ENCODE results near the gene TMEM150A. TPM values are rescaled to one million over a fixed set of nuclear protein-coding genes. Genes with fewer than 3 reads are reported as not detected.

Gene TMEM150A
- total and polyA plus RNA-seq, 2 donors from 2014 or later = 23.1 to 61.2 TPM

DNA sequence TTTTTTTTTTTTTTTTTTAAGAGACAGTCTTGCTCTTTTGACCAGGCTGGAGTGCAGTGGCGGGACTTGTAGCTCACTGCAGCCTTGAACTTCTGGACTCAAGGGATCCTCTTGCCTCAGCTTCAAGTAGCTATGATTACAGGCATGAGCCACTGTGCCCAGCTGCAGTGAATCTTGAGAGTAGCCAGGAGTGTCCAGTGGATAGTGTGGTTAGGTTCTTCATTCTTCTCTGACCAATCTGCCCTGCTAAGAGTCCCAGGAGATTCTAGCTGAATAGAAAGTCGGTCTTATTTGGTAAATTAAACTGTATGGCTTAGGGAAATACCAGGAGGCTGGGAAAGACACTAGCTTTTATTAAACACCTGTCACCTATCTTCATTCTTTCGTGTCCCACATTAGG, 28.8 kb upstream of the TMEM150A start:
- TF ChIP-seq, protein P1, sequence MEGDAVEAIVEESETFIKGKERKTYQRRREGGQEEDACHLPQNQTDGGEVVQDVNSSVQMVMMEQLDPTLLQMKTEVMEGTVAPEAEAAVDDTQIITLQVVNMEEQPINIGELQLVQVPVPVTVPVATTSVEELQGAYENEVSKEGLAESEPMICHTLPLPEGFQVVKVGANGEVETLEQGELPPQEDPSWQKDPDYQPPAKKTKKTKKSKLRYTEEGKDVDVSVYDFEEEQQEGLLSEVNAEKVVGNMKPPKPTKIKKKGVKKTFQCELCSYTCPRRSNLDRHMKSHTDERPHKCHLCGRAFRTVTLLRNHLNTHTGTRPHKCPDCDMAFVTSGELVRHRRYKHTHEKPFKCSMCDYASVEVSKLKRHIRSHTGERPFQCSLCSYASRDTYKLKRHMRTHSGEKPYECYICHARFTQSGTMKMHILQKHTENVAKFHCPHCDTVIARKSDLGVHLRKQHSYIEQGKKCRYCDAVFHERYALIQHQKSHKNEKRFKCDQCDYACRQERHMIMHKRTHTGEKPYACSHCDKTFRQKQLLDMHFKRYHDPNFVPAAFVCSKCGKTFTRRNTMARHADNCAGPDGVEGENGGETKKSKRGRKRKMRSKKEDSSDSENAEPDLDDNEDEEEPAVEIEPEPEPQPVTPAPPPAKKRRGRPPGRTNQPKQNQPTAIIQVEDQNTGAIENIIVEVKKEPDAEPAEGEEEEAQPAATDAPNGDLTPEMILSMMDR (IDR thresholded peaks at IDR 0.05; ENCODE audit: borderline replicate concordance, extremely low read depth, insufficient read depth) = no peak
- Histone ChIP-seq H3K9me3 (ENCODE audit: control insufficient read depth in 2 of 3, insufficient read depth in 1 of 3, low read length in 3 of 3) (no peaks in the 10 kb centered on the region), H3K4me1 (ENCODE audit: control insufficient read depth in 2 of 3, insufficient read depth in 2 of 3, low read depth in 1 of 3, low read length in 3 of 3) (no peaks in the 10 kb centered on the region), H3K4me3 (ENCODE audit: low read length in 3 of 3) (no peak overlapping the region), H3K27ac (ENCODE audit: low read depth in 2 of 2, low read length in 2 of 2) (no peak overlapping the region), H3K9ac (ENCODE audit: low read length in 3 of 3) (no peak overlapping the region), H3K36me3 (ENCODE audit: control insufficient read depth in 2 of 3, insufficient read depth in 3 of 3, low read length in 3 of 3) (peaks cover 2 to 49% (median 25%) of the 10 kb centered on the region in 3 donors), H3K27me3 (ENCODE audit: control insufficient read depth, insufficient read depth, low read length) (no peaks in the 10 kb centered on the region)
- intact Hi-C loops (cut with DNase I) = loop anchor here (10.0 kb wide), 2 partner anchors 73 to 183 kb away; no protein-coding TSS in a partner anchor
- FAIRE-seq = no peak
- DNase-seq = no peak

DNA sequence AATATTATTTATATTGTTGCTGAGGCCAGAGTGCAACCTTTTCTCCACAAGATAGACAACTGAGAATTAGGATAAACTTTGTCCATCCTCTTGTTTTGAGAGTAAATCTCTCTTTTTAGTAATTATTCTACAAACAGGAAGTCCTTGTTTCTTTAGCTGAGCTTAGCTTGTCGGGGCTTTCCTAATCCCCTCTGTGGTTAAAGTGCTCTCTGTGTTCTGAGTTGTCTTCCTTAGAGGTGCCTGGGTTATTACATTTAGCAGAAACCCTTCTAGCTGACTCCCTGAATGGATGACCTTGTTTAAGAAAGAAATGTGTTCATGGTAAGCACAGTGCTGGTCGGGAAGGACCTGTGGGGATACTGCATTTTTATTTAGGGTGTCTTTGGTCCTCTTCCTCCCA, 26.2 kb upstream of the TMEM150A start:
- TF ChIP-seq, protein P1 (IDR thresholded peaks at IDR 0.05; ENCODE audit: borderline replicate concordance, extremely low read depth, insufficient read depth) = no peak
- H3K36me3 ChIP-seq (ENCODE audit: control insufficient read depth in 2 of 3, insufficient read depth in 3 of 3, low read length in 3 of 3) = peaks cover 6 to 53% (median 29%) of the 10 kb centered on the region in 3 donors
- DNase-seq (no peak), FAIRE-seq (no peak)
- no peak overlapping the region for H3K27ac ChIP-seq (ENCODE audit: low read depth in 2 of 2, low read length in 2 of 2)
- no peaks in the 10 kb centered on the region for H3K27me3 ChIP-seq (ENCODE audit: control insufficient read depth, insufficient read depth, low read length)
- no peaks in the 10 kb centered on the region for H3K9me3 ChIP-seq (ENCODE audit: control insufficient read depth in 2 of 3, insufficient read depth in 1 of 3, low read length in 3 of 3)
- no peak overlapping the region for H3K9ac ChIP-seq (ENCODE audit: low read length in 3 of 3)
- H3K4me1 ChIP-seq (ENCODE audit: control insufficient read depth in 2 of 3, insufficient read depth in 2 of 3, low read depth in 1 of 3, low read length in 3 of 3) = no peaks in the 10 kb centered on the region
- no peak overlapping the region for H3K4me3 ChIP-seq (ENCODE audit: low read length in 3 of 3)
- intact Hi-C loops (cut with DNase I) = no loop called here

DNA sequence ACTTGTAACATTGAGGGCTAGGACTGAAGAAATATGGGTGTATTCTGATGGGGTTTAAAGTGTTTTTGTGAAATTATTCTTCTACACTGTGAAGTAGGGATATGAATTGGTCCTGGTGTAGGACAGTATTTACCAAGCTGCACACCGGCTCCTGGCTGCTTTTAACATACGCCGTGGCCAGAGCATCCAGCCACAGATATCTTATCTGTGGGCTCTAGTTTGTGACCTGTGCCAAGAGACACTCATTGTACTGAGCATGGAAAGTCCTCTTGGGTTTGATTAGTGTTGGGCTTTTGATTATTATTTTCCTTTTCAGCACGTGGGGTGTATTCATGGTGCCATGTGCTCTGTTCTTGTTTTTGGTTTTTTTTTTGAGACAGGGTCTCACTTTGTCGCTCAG, 21.5 kb upstream of the TMEM150A start:
- H3K36me3 ChIP-seq (ENCODE audit: control insufficient read depth in 2 of 3, insufficient read depth in 3 of 3, low read length in 3 of 3) = peaks cover 7 to 53% (median 34%) of the 10 kb centered on the region in 3 donors
- DNase-seq (no peak), FAIRE-seq (no peak)
- H3K9ac ChIP-seq (ENCODE audit: low read length in 3 of 3) = no peak overlapping the region
- no peak overlapping the region for H3K27ac ChIP-seq (ENCODE audit: low read depth in 2 of 2, low read length in 2 of 2)
- no peaks in the 10 kb centered on the region for H3K4me1 ChIP-seq (ENCODE audit: control insufficient read depth in 2 of 3, insufficient read depth in 2 of 3, low read depth in 1 of 3, low read length in 3 of 3)
- intact Hi-C loops (cut with DNase I) = no loop called here
- no peaks in the 10 kb centered on the region for H3K27me3 ChIP-seq (ENCODE audit: control insufficient read depth, insufficient read depth, low read length)
- H3K4me3 ChIP-seq (ENCODE audit: low read length in 3 of 3) = no peak overlapping the region
- no peaks in the 10 kb centered on the region for H3K9me3 ChIP-seq (ENCODE audit: control insufficient read depth in 2 of 3, insufficient read depth in 1 of 3, low read length in 3 of 3)
- TF ChIP-seq, protein P1 (IDR thresholded peaks at IDR 0.05; ENCODE audit: borderline replicate concordance, extremely low read depth, insufficient read depth) = no peak

DNA sequence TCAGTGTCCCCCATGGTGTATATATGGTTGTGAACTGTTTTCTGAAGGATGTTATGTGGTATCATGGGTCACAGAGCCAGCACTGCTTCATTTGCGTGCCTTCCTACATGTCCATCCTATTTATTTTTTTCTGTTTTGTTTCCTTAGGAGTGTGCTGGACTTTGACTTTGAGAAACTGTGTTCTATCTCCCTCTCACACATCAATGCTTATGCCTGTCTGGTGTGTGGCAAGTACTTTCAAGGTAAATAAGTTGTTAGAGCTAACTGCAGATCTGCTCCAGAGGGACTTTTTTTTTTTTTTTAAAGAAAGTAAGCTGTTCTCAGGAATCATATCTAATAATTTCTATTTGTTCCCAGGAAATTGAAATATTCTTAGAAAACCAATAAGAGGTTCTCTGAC, 18.8 kb upstream of the TMEM150A start:
- no peaks in the 10 kb centered on the region for H3K9me3 ChIP-seq (ENCODE audit: control insufficient read depth in 2 of 3, insufficient read depth in 1 of 3, low read length in 3 of 3)
- H3K27me3 ChIP-seq (ENCODE audit: control insufficient read depth, insufficient read depth, low read length) = no peaks in the 10 kb centered on the region
- DNase-seq (no peak), FAIRE-seq (no peak)
- no peak overlapping the region for H3K4me3 ChIP-seq (ENCODE audit: low read length in 3 of 3)
- H3K4me1 ChIP-seq (ENCODE audit: control insufficient read depth in 2 of 3, insufficient read depth in 2 of 3, low read depth in 1 of 3, low read length in 3 of 3) = peaks cover 0 to 7% (median 6%) of the 10 kb centered on the region in 3 donors
- H3K9ac ChIP-seq (ENCODE audit: low read length in 3 of 3) = no peak overlapping the region
- TF ChIP-seq, protein P1 (IDR thresholded peaks at IDR 0.05; ENCODE audit: borderline replicate concordance, extremely low read depth, insufficient read depth) = no peak
- intact Hi-C loops (cut with DNase I) = no loop called here
- H3K27ac ChIP-seq (ENCODE audit: low read depth in 2 of 2, low read length in 2 of 2) = no peak overlapping the region
- H3K36me3 ChIP-seq (ENCODE audit: control insufficient read depth in 2 of 3, insufficient read depth in 3 of 3, low read length in 3 of 3) = peaks cover 7 to 39% (median 35%) of the 10 kb centered on the region in 3 donors
